Measurements from ENCODE around the gene GLOD5.
A peak's percentile ranks its signal among the peaks of the same experiment; 100 is the strongest.

The GLOD5 gene

GRCh38 chrX:48761674-48762471 is at the start of gene GLOD5:
Gene GLOD5, plus strand, starts transcription at chrX:48761747. Its CDS starts 44 bp downstream, at chrX:48761791.
- Histone ChIP-seq H3K27ac (ENCODE audit: extremely low read depth, low read depth, low read length) (no peak within 1 kb of the TSS), H3K36me3 (ENCODE audit: control insufficient read depth in 2 of 2, insufficient read depth in 1 of 2, low read length in 2 of 2) (no peaks in the 10 kb centered on the region), H3K9me3 (ENCODE audit: control insufficient read depth, insufficient read depth, low read depth, low read length) (no peaks in the 10 kb centered on the region), H3K4me3 (ENCODE audit: low read depth, low read length) (no peak within 1 kb of the TSS), H3K4me1 (ENCODE audit: control insufficient read depth, insufficient read depth, low read length) (no peaks in the 10 kb centered on the region)
- CTCF ChIA-PET: interaction anchor here (0.8 kb wide), 1 partner anchor 23 kb away, joined by 3 read pairs; no protein-coding TSS in a partner anchor
- POLR2A ChIA-PET: no interaction called here
- TF ChIP-seq CTCF (tag by site-specific recombination; IDR thresholded peaks at IDR 0.05) (0 out of 2 replicates have a peak, but pooled peaks have one; percentile 17), WT1 (tag by site-specific recombination; IDR thresholded peaks at IDR 0.05) (no peak)

GRCh38 chrX:48711929-48712505 is 49.5 kb upstream of the GLOD5 start:
- TF ChIP-seq ZNF404 (tag by site-specific recombination; IDR thresholded peaks at IDR 0.05) (no peak), ZNF623 (tag by site-specific recombination; IDR thresholded peaks at IDR 0.05) (no peak), PRDM10 (tag by site-specific recombination; IDR thresholded peaks at IDR 0.05) (no peak), ZNF184 (tag by site-specific recombination; IDR thresholded peaks at IDR 0.05) (no peak), ZBTB10 (tag by site-specific recombination; IDR thresholded peaks at IDR 0.05) (no peak), ZBTB49 (tag by site-specific recombination; IDR thresholded peaks at IDR 0.05; ENCODE audit: low read depth) (no peak)
- no peaks in the 10 kb centered on the region for H3K4me1 ChIP-seq (ENCODE audit: control insufficient read depth, insufficient read depth, low read length)
- H3K4me3 ChIP-seq (ENCODE audit: low read depth, low read length): no peak overlapping the region
- ChIA-PET POLR2A (interaction anchor here (0.9 to 1.0 kb wide), 2 partner anchors 11 to 25 kb away, joined by 3 read pairs; no protein-coding TSS in a partner anchor), CTCF (interaction anchor here (1.1 kb wide), 1 partner anchor 14 kb away, joined by 3 read pairs; no protein-coding TSS in a partner anchor)
- peaks cover 0 to 23% of the 10 kb centered on the region in 2 experiments; a peak in 2 of 3 replicates for H3K36me3 ChIP-seq (ENCODE audit: control insufficient read depth in 2 of 2, insufficient read depth in 1 of 2, low read length in 2 of 2)
- no peaks in the 10 kb centered on the region for H3K9me3 ChIP-seq (ENCODE audit: control insufficient read depth, insufficient read depth, low read depth, low read length)
- H3K27ac ChIP-seq (ENCODE audit: extremely low read depth, low read depth, low read length): no peak overlapping the region

Measured in HEK293 (cell line).